Activated T-cell treated with anti-CD3 and anti-CD28 coated beads, Interleukin-2, amount 50 U/mL, for 48 hours (primary cell): ENCODE results near the gene DNASE1L2.
"Not testable (repeated sequence)": the region's sequence is repeated elsewhere in the genome, so short reads cannot be mapped to it uniquely, and the experiment has no call there.

Experiments
- DNase-seq, 2 experiments: peaks; one replicate each; pipeline ENCODE4 v3.0.0-alpha.2; 2020

Gene DNASE1L2

GRCh38 chr16:2242598-2242997 is 6.4 kb downstream of the DNASE1L2 start:
- no peak for DNase-seq

GRCh38 chr16:2243031-2243528 is 6.8 kb downstream of the DNASE1L2 start:
- DNase-seq = no peak

GRCh38 chr16:2243781-2244180 is 7.5 kb downstream of the DNASE1L2 start:
- DNase-seq = no peak

- no peak for DNase-seq
Observed at GRCh38 chr16:2244301-2244700, 8.1 kb downstream of the DNASE1L2 start.

- DNase-seq = no peak
Observed at GRCh38 chr16:2244926-2245795, 8.9 kb downstream of the DNASE1L2 start.

GRCh38 chr16:2246301-2246885 is 10.1 kb downstream of the DNASE1L2 start:
- DNase-seq = no peak

- peak; percentile 65 to 66 for DNase-seq
Observed at GRCh38 chr16:2250652-2251295, 14.5 kb downstream of the DNASE1L2 start.

- peak; percentile 90 to 93 for DNase-seq
Observed at GRCh38 chr16:2251296-2252111, 15.3 kb downstream of the DNASE1L2 start, which contains the start of gene ECI1. Gene ECI1, minus strand, starts transcription at chr16:2251587. Its CDS starts 21 bp downstream, at chr16:2251566.

- no peak for DNase-seq
Observed at GRCh38 chr16:2252806-2253148, 16.5 kb downstream of the DNASE1L2 start.

- no peak for DNase-seq
Observed at GRCh38 chr16:2253293-2253692, 17.0 kb downstream of the DNASE1L2 start.

GRCh38 chr16:2256531-2257140 is 20.4 kb downstream of the DNASE1L2 start:
- no peak for DNase-seq

GRCh38 chr16:2257726-2258125 is 21.5 kb downstream of the DNASE1L2 start:
- no peak for DNase-seq

- DNase-seq = not testable (repeated sequence)
Observed at GRCh38 chr16:2258530-2258929, 22.3 kb downstream of the DNASE1L2 start.

- DNase-seq = no peak
Observed at GRCh38 chr16:2260250-2260649, 24.0 kb downstream of the DNASE1L2 start.

GRCh38 chr16:2263026-2263425 is 26.8 kb downstream of the DNASE1L2 start:
- DNase-seq = not testable (repeated sequence)

GRCh38 chr16:2266887-2267286 is 30.6 kb downstream of the DNASE1L2 start:
- peak; percentile 50 to 51 for DNase-seq

- DNase-seq = not testable (repeated sequence)
Observed at GRCh38 chr16:2267505-2267912, 31.3 kb downstream of the DNASE1L2 start.

GRCh38 chr16:2267913-2268666 is 31.8 kb downstream of the DNASE1L2 start, which contains the start of gene RNPS1:
Gene RNPS1, minus strand, starts transcription at chr16:2268126. Its CDS starts 3,483 bp downstream, at chr16:2264643.
- DNase-seq = peak; percentile 97 to 99

GRCh38 chr16:2270070-2270462 is 33.8 kb downstream of the DNASE1L2 start:
- no peak for DNase-seq

GRCh38 chr16:2270588-2271470 is 34.6 kb downstream of the DNASE1L2 start:
- DNase-seq = no peak
